ENCODE results near the gene GNB1L. TPM values are rescaled to one million over a fixed set of nuclear protein-coding genes. Genes with fewer than 3 reads are reported as not detected.

GNB1L gene
- polyA plus RNA-seq, 1 experiment = 3.6 TPM

DNA sequence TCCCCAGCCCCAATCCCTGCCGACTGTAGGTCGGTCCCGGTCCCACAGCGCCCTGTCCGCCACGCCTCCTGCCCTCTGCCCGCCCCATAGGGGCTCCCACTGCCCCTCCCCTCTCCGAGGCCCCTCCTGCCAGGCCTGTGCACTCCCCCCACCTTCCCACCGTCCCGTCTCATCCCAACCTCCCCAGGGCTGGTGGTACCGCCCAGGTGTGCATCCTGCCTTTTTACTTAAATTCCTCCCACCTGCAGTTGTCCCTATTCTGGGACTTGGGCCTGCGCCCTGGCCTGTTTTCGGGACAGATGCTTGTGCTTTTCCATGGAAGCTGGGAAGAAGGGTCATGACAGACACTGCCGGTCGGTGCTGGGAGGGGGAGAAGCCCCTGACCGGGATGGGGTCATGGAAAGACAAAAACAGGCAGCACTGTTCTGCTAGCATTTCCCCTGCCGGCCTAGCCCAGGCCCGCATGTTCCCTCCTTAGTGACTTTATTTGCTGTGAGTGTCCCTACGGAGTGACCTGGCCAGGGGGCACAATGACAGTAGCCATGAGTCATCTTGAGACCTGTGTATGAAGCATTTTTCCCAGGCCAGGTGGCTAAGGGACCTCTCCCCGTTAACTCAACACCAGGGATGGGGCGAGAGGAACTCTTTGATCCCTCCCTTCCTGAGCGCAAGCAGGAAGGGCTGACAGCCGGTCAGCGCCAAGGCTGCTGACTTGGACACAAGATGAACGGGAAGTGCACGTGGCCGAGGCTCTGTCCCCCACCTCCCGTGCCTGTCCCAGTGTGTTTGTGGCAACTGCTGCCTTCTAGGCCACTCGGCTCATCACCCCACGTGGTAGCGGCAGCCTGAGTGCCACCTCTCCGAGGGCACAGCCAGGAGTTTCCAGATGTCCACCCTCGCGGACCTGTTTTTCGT is 87.0 kb downstream of the GNB1L start:
- DNase-seq (ENCODE audit: low read depth) = no peak
- TF ChIP-seq, protein P1, sequence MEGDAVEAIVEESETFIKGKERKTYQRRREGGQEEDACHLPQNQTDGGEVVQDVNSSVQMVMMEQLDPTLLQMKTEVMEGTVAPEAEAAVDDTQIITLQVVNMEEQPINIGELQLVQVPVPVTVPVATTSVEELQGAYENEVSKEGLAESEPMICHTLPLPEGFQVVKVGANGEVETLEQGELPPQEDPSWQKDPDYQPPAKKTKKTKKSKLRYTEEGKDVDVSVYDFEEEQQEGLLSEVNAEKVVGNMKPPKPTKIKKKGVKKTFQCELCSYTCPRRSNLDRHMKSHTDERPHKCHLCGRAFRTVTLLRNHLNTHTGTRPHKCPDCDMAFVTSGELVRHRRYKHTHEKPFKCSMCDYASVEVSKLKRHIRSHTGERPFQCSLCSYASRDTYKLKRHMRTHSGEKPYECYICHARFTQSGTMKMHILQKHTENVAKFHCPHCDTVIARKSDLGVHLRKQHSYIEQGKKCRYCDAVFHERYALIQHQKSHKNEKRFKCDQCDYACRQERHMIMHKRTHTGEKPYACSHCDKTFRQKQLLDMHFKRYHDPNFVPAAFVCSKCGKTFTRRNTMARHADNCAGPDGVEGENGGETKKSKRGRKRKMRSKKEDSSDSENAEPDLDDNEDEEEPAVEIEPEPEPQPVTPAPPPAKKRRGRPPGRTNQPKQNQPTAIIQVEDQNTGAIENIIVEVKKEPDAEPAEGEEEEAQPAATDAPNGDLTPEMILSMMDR (IDR thresholded peaks at IDR 0.05; ENCODE audit: insufficient read depth, low read depth, low read length) = no peak
- POLR2A ChIA-PET = no interaction called here
- Histone ChIP-seq H3K36me3 (ENCODE audit: control insufficient read depth, insufficient read depth, low read length) (no peaks in the 10 kb centered on the region), H3K4me3 (ENCODE audit: low read depth, low read length) (no peak overlapping the region), H3K27me3 (ENCODE audit: control insufficient read depth, insufficient read depth, low read length) (peaks cover 22% of the 10 kb centered on the region)
- CTCF ChIA-PET = no interaction called here

DNA sequence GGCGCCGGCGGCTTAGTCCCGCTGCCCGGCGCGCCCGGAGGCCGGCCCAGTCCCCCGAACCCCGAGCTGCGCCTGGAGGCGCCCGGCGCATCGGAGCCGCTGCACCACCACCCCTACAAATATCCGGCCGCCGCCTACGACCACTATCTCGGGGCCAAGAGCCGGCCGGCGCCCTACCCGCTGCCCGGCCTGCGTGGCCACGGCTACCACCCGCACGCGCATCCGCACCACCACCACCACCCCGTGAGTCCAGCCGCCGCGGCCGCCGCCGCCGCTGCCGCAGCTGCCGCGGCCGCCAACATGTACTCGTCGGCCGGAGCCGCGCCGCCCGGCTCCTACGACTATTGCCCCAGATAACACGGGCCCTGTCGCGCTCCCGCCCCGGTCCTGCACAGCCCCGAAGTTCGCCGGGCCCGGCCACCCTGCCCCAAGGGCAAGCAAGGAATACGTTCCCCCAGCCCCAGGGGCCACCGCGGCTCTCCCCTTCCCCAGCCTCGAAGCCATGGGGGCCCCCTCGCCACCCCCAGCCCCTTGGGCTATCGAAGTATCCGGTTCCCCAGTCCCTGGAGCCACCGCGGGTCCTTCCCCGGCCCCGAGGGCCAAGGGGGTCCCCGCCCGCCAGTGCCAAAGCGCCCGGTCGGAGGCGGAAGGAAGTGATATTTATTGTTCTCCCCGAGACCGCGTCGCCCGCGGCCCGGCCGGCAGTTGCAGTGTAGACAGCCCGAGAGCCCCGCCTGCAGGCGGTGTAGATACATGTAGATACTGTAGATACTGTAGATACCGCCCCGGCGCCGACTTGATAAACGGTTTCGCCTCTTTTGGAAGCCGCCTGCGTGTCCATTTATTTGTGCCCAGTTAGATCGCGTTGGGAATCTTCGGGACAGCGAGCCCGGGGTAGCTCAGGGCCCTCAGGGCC is 87.9 kb downstream of the GNB1L start:
- POLR2A ChIA-PET = no interaction called here
- TF ChIP-seq, protein P1 (IDR thresholded peaks at IDR 0.05; ENCODE audit: insufficient read depth, low read depth, low read length) = peak; percentile 32
- H3K4me3 ChIP-seq (ENCODE audit: low read depth, low read length) = peak overlapping the region; percentile 30
- CTCF ChIA-PET = interaction anchor here (0.8 to 1.0 kb wide), 2 partner anchors 10 to 36 kb away, joined by 3 read pairs; no protein-coding TSS in a partner anchor
- H3K36me3 ChIP-seq (ENCODE audit: control insufficient read depth, insufficient read depth, low read length) = no peaks in the 10 kb centered on the region
- peaks cover 20% of the 10 kb centered on the region for H3K27me3 ChIP-seq (ENCODE audit: control insufficient read depth, insufficient read depth, low read length)
- DNase-seq (ENCODE audit: low read depth) = no peak

DNA sequence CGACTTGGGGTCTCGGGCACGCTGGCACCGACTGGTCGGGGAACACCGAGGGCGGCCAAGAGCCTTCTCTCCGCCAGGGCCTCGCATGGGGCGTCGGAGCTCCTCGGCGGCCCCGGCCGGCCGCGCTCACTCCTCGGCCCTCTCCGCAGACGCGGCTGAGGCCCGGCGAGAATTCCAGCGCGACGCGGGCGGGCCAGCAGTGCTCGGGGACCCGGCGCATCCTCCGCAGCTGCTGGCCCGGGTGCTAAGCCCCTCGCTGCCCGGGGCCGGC is 88.5 kb downstream of the GNB1L start:
- ChIA-PET POLR2A (no interaction called here), CTCF (interaction anchor here (0.8 to 1.0 kb wide), 2 partner anchors 9 to 36 kb away, joined by 3 read pairs; no protein-coding TSS in a partner anchor)
- peaks cover 17% of the 10 kb centered on the region for H3K27me3 ChIP-seq (ENCODE audit: control insufficient read depth, insufficient read depth, low read length)
- no peak for DNase-seq (ENCODE audit: low read depth)
- no peaks in the 10 kb centered on the region for H3K36me3 ChIP-seq (ENCODE audit: control insufficient read depth, insufficient read depth, low read length)
- TF ChIP-seq, protein P1 (IDR thresholded peaks at IDR 0.05; ENCODE audit: insufficient read depth, low read depth, low read length) = no peak
- peak overlapping the region; percentile 30 for H3K4me3 ChIP-seq (ENCODE audit: low read depth, low read length)

DNA sequence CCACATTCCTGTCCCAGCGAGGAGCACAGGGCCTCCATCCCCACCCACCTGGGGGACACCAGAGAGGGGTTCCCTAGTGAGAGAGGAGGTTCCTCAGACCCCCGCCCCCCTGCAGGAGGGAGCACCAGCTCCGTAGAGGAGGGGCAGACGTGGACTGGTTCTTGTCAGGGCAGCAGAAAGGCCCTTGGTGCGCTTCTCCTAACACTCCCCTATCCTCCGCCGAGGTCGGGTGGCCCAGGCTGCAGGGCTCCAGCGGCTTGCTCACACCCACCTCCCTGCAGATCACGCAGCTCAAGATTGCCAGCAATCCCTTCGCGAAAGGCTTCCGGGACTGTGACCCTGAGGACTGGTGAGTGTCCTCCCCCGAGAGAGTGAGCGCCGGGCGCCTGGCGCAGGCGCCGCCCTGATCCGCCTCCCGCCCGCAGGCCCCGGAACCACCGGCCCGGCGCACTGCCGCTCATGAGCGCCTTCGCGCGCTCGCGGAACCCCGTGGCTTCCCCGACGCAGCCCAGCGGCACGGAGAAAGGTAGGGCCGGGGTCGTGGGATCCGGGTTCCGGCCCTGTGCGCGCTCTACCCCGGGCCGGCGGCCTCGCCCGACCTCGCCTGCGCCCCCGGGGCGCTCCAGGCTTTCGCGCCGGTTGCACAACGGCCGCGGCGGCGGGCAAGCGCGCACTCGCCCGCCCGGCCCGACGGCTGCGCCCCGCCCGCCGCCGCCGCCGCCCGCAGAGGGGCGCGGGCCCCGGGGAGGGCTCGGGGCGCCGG is 89.0 kb downstream of the GNB1L start:
- DNase-seq (ENCODE audit: low read depth) = no peak
- Histone ChIP-seq H3K36me3 (ENCODE audit: control insufficient read depth, insufficient read depth, low read length) (no peaks in the 10 kb centered on the region), H3K27me3 (ENCODE audit: control insufficient read depth, insufficient read depth, low read length) (peaks cover 14% of the 10 kb centered on the region), H3K4me3 (ENCODE audit: low read depth, low read length) (peak overlapping the region; percentile 11; the same call in 1 of the 2 replicates)
- CTCF ChIA-PET = interaction anchor here (0.8 to 1.0 kb wide), 2 partner anchors 9 to 35 kb away, joined by 3 read pairs; no protein-coding TSS in a partner anchor
- POLR2A ChIA-PET = no interaction called here
- TF ChIP-seq, protein P1 (IDR thresholded peaks at IDR 0.05; ENCODE audit: insufficient read depth, low read depth, low read length) = no peak

All from BJ (cell line).